B cell (primary cell): ENCODE measurements around the gene KDELR1.

Source experiments
- EZH2 ChIP-seq: IDR thresholded peaks from 2 replicates; pipeline ENCODE4 v1.6.1; 2012; ENCODE audit warnings: borderline replicate concordance, low read depth, mild to moderate bottlenecking, moderate library complexity, low read length; ENCODE audit not compliant: insufficient read depth, poor library complexity, severe bottlenecking
- TF ChIP-seq, protein P1 (sequence below): fragments of 200-600 bp; IDR thresholded peaks from one replicate; pipeline ENCODE4 v1.8.0; 2022; ENCODE audit warnings: antibody characterized with exemption, mild to moderate bottlenecking

GRCh38 chr19:48415806-48416221, 24.5 kb upstream of the KDELR1 start:
- TF ChIP-seq, protein P1, sequence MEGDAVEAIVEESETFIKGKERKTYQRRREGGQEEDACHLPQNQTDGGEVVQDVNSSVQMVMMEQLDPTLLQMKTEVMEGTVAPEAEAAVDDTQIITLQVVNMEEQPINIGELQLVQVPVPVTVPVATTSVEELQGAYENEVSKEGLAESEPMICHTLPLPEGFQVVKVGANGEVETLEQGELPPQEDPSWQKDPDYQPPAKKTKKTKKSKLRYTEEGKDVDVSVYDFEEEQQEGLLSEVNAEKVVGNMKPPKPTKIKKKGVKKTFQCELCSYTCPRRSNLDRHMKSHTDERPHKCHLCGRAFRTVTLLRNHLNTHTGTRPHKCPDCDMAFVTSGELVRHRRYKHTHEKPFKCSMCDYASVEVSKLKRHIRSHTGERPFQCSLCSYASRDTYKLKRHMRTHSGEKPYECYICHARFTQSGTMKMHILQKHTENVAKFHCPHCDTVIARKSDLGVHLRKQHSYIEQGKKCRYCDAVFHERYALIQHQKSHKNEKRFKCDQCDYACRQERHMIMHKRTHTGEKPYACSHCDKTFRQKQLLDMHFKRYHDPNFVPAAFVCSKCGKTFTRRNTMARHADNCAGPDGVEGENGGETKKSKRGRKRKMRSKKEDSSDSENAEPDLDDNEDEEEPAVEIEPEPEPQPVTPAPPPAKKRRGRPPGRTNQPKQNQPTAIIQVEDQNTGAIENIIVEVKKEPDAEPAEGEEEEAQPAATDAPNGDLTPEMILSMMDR = no peak
- no peak for TF ChIP-seq EZH2
